GM21737 (cell line): Measurements from ENCODE around the gene SENP5.
"Not testable (repeated sequence)": the region's sequence is repeated elsewhere in the genome, so short reads cannot be mapped to it uniquely, and the experiment has no call there.

Source experiments
- ATAC-seq: cut with Tn5 transposase; IDR thresholded peaks from one replicate; pipeline ENCODE4 v1.9.1; 2021; ENCODE audit warnings: mild to moderate bottlenecking, moderate library complexity; ENCODE audit not compliant: unreplicated experiment

The SENP5 gene

GRCh38 chr3:196867507-196868296, at the start of gene SENP5:
Gene SENP5 (plus strand): TSS chr3:196867920. CDS start chr3:196885182, 17,262 bp downstream.
- peak; percentile 92 for ATAC-seq

- ATAC-seq: no peak
These were observed 45.8 kb upstream of the SENP5 start for GRCh38 chr3:196821806-196822355.

- not testable (repeated sequence) for ATAC-seq
These were observed 38.1 kb upstream of the SENP5 start for GRCh38 chr3:196829651-196830050.

- no peak for ATAC-seq
These were observed 32.6 kb upstream of the SENP5 start for GRCh38 chr3:196835086-196835485.

DNA sequence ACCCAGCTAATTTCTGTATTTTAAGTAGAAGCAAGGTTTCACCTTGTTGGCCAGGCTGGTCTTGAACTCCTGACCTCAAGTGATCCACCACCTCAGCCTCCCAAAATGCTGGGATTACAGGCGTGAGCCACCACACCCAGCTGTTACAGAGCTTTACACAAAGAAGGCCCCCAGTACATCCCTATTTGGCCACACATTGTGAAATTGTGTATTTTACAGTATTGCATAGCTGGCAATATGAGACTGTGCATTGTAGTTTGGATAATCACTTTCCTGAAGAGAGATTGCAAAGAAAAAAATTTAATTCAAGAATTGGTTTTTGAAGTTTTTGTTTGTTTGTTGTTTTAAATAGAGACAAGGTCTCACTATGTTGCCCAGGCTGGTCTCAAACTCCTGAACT, 31.1 kb upstream of the SENP5 start:
- ATAC-seq: not testable (repeated sequence)

GRCh38 chr3:196837819-196838420, 29.8 kb upstream of the SENP5 start:
- peak; percentile 65 for ATAC-seq

DNA sequence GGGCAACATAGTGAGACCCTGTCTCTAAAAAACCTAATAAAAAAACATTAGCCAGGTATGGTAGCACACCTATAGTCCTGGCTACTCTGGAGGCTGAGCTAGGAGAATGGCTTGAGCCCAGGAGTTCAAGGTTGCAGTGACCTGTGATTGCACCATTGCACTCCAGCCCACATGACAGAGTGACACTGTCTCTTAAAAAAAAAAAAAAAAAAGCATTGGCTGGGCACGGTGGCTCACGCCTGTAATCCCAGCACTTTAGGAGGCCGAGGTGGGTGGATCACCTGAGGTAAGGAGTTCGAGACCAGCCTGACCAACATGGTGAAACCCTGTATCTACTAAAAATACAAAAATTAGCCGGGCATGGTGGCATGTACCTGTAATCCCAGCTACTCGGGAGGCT, 28.4 kb upstream of the SENP5 start:
- ATAC-seq: not testable (repeated sequence)

GRCh38 chr3:196842567-196843434, 24.9 kb upstream of the SENP5 start:
- ATAC-seq: no peak

GRCh38 chr3:196843435-196844110, 24.1 kb upstream of the SENP5 start:
- ATAC-seq: no peak

DNA sequence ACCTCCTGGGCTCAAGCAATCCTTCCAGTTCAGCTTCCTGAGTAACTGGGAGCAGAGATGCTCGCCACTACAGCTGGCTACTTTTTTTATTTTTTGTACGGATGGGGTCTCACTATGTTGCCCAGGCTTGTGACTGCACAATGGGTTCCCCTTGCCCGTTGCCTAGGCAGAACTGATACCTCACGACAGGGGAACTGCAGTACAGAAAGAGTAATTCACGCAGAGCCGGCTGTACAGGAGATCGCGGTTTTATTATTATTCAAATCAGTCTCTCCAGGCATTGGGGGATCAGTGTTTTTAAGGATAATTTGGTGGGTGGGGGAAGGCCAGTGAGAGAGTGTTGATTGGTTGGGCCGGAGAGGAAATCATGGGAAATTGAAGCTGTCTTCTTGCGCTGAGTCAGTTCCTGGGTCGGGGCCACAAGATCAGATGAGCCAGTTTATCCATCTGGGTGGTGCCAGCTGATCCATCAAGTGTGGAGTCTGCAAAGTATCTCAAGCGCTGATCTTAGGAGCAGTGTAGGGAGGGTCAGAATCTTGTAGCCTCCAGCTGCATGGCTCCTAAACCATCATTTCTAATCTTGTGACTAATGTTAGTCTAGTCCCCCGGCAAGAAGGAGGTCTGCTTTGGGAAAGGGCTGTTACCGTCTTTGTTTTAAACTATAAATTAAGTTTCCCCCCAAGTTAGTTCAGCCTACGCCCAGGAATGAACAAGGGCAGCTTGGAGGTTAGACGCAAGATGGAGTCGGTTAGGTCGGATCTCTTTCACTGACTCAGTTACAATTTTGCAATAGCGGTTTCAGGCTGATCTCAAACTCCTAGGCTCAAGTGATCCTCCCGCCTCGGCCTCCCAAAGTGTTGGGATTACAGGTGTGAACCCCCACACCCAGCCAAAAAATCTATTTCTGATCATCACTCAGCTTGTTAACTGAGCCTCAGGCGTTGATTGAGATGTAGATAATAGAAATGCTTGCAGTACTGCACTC, 23.2 kb upstream of the SENP5 start:
- not testable (repeated sequence) for ATAC-seq

DNA sequence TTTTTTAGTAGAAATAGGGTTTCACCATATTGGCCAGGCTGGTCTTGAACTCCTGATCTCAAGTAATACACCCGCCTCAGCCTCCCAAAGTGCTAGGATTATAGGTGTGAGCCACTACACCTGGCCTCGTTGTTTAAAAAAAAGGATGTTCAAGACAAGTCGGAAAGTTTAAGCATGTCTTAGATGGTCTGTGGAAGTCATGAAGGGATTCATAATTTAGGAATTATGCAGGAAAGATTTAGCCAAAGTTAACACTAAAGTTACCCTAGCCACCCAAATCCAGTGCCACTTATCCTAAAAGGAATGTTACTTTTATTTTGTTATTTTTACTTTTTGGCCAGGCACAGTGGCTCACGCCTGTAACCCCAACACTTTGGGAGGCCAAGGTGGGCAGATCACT, 19.3 kb upstream of the SENP5 start:
- ATAC-seq: not testable (repeated sequence)

DNA sequence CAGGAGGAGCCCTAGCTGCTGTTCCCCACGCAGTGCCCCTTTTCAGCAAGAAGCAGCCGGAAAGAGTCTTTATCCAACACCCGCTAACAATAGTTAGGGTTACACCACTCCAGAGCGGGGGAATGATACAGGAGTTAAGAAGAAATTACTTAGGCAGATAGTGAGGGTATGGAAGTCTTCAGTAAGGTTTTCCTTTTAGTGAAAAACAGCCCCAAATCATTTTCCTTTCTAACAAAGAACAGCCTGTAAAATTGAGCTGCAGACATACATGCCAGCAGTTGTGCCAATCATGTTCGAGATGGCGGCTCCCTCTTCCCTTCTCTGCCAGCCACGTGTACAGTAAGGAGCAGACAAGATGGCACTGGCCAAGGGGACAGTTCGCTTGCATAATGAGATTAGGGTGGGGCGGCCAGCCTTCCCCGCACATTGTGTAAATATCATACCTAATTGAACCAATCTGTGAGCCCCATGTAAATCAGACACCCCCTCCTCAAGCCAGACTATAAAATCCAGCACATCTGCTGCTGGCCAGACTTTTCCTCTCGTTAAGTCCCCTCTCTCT, 18.5 kb upstream of the SENP5 start:
- ATAC-seq: no peak

GRCh38 chr3:196863000-196863399, 4.7 kb upstream of the SENP5 start:
- ATAC-seq: not testable (repeated sequence)

DNA sequence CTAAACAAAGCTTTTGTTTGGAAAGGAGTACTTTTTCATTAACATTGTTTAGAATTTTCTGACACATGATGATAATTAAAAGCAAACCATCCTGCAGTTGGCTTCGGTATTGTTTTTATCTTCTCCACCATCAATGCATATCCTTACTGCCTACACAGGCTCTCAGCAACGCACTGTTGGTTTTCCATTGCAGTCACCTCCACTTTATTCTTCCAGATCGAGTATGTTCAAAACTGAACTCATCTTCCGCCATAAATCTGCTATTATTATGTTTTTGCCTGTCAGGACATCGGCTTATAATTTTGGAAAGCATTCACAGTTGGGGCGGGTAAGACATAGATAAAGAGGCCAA, 589 bp upstream of the SENP5 start:
- no peak for ATAC-seq

GRCh38 chr3:196868297-196868661, 559 bp downstream of the SENP5 start:
- peak; percentile 33 for ATAC-seq

- ATAC-seq: no peak
These were observed 4.6 kb downstream of the SENP5 start for GRCh38 chr3:196872316-196872715.

- ATAC-seq: not testable (repeated sequence)
These were observed 6.9 kb downstream of the SENP5 start for GRCh38 chr3:196874511-196875094.

DNA sequence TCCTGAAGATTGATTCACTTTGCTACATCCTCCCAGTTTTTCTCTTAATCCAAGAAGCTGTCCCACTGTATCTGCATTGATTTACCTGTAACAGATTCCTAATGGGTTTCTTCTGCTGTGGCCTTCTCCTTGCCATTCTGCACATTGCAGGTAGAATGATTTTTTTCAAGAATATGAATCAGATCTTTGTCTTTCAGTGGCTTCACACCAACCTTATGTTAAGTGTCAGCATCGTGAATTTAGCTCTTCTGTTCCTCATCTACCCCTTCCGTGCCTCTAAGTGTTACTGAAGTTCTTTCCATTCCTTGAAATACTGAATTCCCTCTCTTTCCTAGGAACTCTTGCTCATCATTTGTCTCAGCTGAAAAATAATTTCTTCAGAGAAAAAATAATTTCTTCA, 7.5 kb downstream of the SENP5 start:
- ATAC-seq: no peak

- ATAC-seq: no peak
These were observed 15.6 kb downstream of the SENP5 start for GRCh38 chr3:196883361-196883760.
